DMS53 (cell line): ENCODE results near the gene JARID2.
A peak's percentile ranks its signal among the peaks of the same experiment; 100 is the strongest.

Experiments
- DNase-seq: peaks from one replicate; lab custom pipeline; 2025; lab: John Stamatoyannopoulos, UW

JARID2 gene

GRCh38 chr6:15420959-15421438 is 175.1 kb downstream of the JARID2 start:
- DNase-seq: no peak

- DNase-seq: no peak
These were observed 176.3 kb downstream of the JARID2 start for GRCh38 chr6:15421945-15422733.

- no peak for DNase-seq
These were observed 177.6 kb downstream of the JARID2 start for GRCh38 chr6:15423286-15423993.

- DNase-seq: no peak
These were observed 180.1 kb downstream of the JARID2 start for GRCh38 chr6:15425947-15426346.

- DNase-seq: peak; percentile 38
These were observed 180.5 kb downstream of the JARID2 start for GRCh38 chr6:15426395-15426794.

GRCh38 chr6:15426901-15427300 is 181.0 kb downstream of the JARID2 start:
- no peak for DNase-seq

- peak; percentile 62 for DNase-seq
These were observed 181.6 kb downstream of the JARID2 start for GRCh38 chr6:15427331-15428070.

- DNase-seq: no peak
These were observed 183.6 kb downstream of the JARID2 start for GRCh38 chr6:15429141-15430110.

GRCh38 chr6:15430186-15430585 is 184.3 kb downstream of the JARID2 start:
- DNase-seq: no peak

GRCh38 chr6:15430931-15431405 is 185.1 kb downstream of the JARID2 start:
- DNase-seq: no peak

GRCh38 chr6:15431762-15432483 is 186.1 kb downstream of the JARID2 start:
- no peak for DNase-seq

- DNase-seq: no peak
These were observed 187.6 kb downstream of the JARID2 start for GRCh38 chr6:15433511-15433861.

GRCh38 chr6:15434263-15434662 is 188.4 kb downstream of the JARID2 start:
- peak; percentile 90 for DNase-seq

- peak; percentile 12 for DNase-seq
These were observed 189.0 kb downstream of the JARID2 start for GRCh38 chr6:15434823-15435380.

- no peak for DNase-seq
These were observed 189.6 kb downstream of the JARID2 start for GRCh38 chr6:15435468-15435867.

GRCh38 chr6:15436451-15436850 is 190.6 kb downstream of the JARID2 start:
- no peak for DNase-seq

GRCh38 chr6:15437090-15437635 is 191.3 kb downstream of the JARID2 start:
- no peak for DNase-seq

GRCh38 chr6:15439410-15440025 is 193.6 kb downstream of the JARID2 start:
- DNase-seq: no peak

- no peak for DNase-seq
These were observed 194.2 kb downstream of the JARID2 start for GRCh38 chr6:15440040-15440439.
